ENCODE measurements around the gene CORO6.

GRCh38 chr17:29629839-29630238 is 7.1 kb upstream of the CORO6 start:
- TF ChIP-seq RAD21 (conservative IDR thresholded peaks at IDR 0.05 in 1 of 2, IDR thresholded peaks at IDR 0.05 in 1 of 2), result no peak
- TF ChIP-seq CTCF (IDR thresholded peaks at IDR 0.05), result no peak
- TF ChIP-seq MYC (IDR thresholded peaks at IDR 0.05; ENCODE audit: borderline replicate concordance, low read length), result no peak
- no peak for TF ChIP-seq SMC3 (IDR thresholded peaks at IDR 0.05)
- no peak for TF ChIP-seq RCOR1 (IDR thresholded peaks at IDR 0.05; ENCODE audit: low read depth, low read length)
- TF ChIP-seq HES2 (IDR thresholded peaks at IDR 0.05), result no peak
- TF ChIP-seq POLR2A (IDR thresholded peaks at IDR 0.05; ENCODE audit: low read length), result no peak
- TF ChIP-seq RARB (CRISPR knock-in tag; IDR thresholded peaks at IDR 0.05), result no peak
- no peak for TF ChIP-seq CEBPB (IDR thresholded peaks at IDR 0.05)
- TF ChIP-seq CHD2 (IDR thresholded peaks at IDR 0.05; ENCODE audit: low read length, partially characterized antibody), result no peak
- TF ChIP-seq E2F6 (IDR thresholded peaks at IDR 0.05; ENCODE audit: borderline replicate concordance, low read depth), result no peak
- no peak for TF ChIP-seq CBX2 (IDR thresholded peaks at IDR 0.05; ENCODE audit: borderline replicate concordance, low read depth)
- no peak for TF ChIP-seq ELK1 (IDR thresholded peaks at IDR 0.05; ENCODE audit: low read depth, low read length)

Data from A549 (cell line).